Caki2 (cell line): ENCODE data around the gene SMAD9. TPM values are rescaled to one million over a fixed set of nuclear protein-coding genes. Genes with fewer than 3 reads are reported as not detected.

Experiments used
- total RNA-seq: library from RNA; depleted of rRNA; stranded (reverse); fragments of >200 nt; shearing (Covaris generic); gene quantifications from 2 replicates; pipeline ENCODE4 v1.2.3, GENCODE V29; 2014; ENCODE audit warnings: low replicate concordance; rRNA removed

SMAD9 gene
- total RNA-seq, 1 experiment from 2014 or later, result 0.64 TPM

Other genes with a start within 250 kb of the SMAD9 start
- not detected in 2 replicates for gene SERTM1, start 246.2 kb downstream of the SMAD9 start, total RNA-seq
- 4.2 and 4.5 TPM in 2 replicates for gene RFXAP, start 101.0 kb downstream of the SMAD9 start, total RNA-seq
- 5.0 and 10.6 TPM in 2 replicates for gene ALG5, start 79.1 kb upstream of the SMAD9 start, total RNA-seq
- gene EXOSC8, start 80.5 kb upstream of the SMAD9 start, total RNA-seq, result 66.4 and 67.1 TPM in 2 replicates
- 17.2 and 51.1 TPM in 2 replicates for gene SUPT20H, start 139.4 kb upstream of the SMAD9 start, total RNA-seq
- gene CSNK1A1L, start 185.4 kb upstream of the SMAD9 start, total RNA-seq, result not detected in 2 replicates